ENCODE results near the gene HSD3B7.

Gene HSD3B7

DNA sequence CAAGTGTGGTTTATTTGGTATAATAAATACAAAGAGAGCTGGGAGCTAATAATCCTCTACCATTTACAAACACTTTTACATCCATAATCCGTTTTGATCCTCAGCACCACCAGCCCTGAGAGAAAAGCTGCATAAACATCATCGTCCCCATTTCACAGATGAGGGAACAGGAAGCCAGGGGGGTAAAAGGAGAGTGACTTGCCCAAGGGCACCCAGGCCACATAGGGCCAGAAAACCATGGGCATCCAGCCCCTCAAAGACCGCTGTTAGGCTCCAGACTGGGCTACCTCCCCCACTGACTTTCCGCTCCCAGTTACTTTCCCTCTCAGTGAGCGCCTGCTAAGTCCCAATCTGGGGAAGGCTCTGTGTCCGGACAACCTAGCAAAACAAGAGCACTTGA lies 18.7 kb downstream of the HSD3B7 start:
- no peak for TF ChIP-seq SPI1 (IDR thresholded peaks at IDR 0.05; ENCODE audit: borderline replicate concordance, low read depth)
- TF ChIP-seq, protein P1, sequence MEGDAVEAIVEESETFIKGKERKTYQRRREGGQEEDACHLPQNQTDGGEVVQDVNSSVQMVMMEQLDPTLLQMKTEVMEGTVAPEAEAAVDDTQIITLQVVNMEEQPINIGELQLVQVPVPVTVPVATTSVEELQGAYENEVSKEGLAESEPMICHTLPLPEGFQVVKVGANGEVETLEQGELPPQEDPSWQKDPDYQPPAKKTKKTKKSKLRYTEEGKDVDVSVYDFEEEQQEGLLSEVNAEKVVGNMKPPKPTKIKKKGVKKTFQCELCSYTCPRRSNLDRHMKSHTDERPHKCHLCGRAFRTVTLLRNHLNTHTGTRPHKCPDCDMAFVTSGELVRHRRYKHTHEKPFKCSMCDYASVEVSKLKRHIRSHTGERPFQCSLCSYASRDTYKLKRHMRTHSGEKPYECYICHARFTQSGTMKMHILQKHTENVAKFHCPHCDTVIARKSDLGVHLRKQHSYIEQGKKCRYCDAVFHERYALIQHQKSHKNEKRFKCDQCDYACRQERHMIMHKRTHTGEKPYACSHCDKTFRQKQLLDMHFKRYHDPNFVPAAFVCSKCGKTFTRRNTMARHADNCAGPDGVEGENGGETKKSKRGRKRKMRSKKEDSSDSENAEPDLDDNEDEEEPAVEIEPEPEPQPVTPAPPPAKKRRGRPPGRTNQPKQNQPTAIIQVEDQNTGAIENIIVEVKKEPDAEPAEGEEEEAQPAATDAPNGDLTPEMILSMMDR (IDR thresholded peaks at IDR 0.05; ENCODE audit: insufficient read depth, low read length) = no peak
- TF ChIP-seq, protein P2, sequence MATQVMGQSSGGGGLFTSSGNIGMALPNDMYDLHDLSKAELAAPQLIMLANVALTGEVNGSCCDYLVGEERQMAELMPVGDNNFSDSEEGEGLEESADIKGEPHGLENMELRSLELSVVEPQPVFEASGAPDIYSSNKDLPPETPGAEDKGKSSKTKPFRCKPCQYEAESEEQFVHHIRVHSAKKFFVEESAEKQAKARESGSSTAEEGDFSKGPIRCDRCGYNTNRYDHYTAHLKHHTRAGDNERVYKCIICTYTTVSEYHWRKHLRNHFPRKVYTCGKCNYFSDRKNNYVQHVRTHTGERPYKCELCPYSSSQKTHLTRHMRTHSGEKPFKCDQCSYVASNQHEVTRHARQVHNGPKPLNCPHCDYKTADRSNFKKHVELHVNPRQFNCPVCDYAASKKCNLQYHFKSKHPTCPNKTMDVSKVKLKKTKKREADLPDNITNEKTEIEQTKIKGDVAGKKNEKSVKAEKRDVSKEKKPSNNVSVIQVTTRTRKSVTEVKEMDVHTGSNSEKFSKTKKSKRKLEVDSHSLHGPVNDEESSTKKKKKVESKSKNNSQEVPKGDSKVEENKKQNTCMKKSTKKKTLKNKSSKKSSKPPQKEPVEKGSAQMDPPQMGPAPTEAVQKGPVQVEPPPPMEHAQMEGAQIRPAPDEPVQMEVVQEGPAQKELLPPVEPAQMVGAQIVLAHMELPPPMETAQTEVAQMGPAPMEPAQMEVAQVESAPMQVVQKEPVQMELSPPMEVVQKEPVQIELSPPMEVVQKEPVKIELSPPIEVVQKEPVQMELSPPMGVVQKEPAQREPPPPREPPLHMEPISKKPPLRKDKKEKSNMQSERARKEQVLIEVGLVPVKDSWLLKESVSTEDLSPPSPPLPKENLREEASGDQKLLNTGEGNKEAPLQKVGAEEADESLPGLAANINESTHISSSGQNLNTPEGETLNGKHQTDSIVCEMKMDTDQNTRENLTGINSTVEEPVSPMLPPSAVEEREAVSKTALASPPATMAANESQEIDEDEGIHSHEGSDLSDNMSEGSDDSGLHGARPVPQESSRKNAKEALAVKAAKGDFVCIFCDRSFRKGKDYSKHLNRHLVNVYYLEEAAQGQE (IDR thresholded peaks at IDR 0.05; ENCODE audit: insufficient replicate concordance, low read depth) = no peak
- no peak for TF ChIP-seq POLR2AphosphoS5 (IDR thresholded peaks at IDR 0.05; ENCODE audit: low read depth)
- TF ChIP-seq GABPA (IDR thresholded peaks at IDR 0.05; ENCODE audit: low read depth) = no peak
- peaks cover 20% of the 10 kb centered on the region for H3K27me3 ChIP-seq (ENCODE audit: insufficient read depth, poor library complexity, severe bottlenecking)
- DNase-seq (ENCODE audit: low read depth in 1 of 2, low spot score in 1 of 2) = no peak
- no peak overlapping the region for H3K4me3 ChIP-seq (replicated peaks; ENCODE audit: insufficient read depth, low read length)
- H3K27ac ChIP-seq (replicated peaks) = no peak overlapping the region

DNA sequence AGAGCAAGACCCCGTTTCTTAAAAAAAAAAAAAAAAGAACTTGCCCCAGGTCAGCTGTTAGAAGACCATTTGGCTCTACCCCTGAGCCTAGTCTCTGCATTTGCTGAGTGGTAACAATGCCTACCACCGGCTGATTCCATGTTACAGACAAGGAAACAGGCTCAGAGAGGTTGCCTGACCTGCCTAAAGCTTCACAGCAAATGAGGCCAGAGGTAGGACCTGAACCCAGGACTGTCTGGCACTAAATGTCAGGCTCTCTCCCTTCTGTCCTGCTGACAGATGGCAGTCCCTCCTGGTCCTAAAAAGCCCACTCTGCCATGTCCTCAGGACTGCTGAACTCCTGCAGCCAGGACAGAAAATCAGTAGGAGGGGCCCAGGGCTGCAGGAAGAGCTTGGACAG lies 19.7 kb downstream of the HSD3B7 start:
- Histone ChIP-seq H3K27me3 (ENCODE audit: insufficient read depth, poor library complexity, severe bottlenecking) (peaks cover 30% of the 10 kb centered on the region), H3K4me3 (replicated peaks; ENCODE audit: insufficient read depth, low read length) (no peak overlapping the region), H3K27ac (replicated peaks) (no peak overlapping the region)
- no peak for DNase-seq (ENCODE audit: low read depth in 1 of 2, low spot score in 1 of 2)
- TF ChIP-seq SPI1 (IDR thresholded peaks at IDR 0.05; ENCODE audit: borderline replicate concordance, low read depth) = no peak
- no peak for TF ChIP-seq GABPA (IDR thresholded peaks at IDR 0.05; ENCODE audit: low read depth)
- no peak for TF ChIP-seq POLR2AphosphoS5 (IDR thresholded peaks at IDR 0.05; ENCODE audit: low read depth)
- TF ChIP-seq, protein P2 (IDR thresholded peaks at IDR 0.05; ENCODE audit: insufficient replicate concordance, low read depth) = no peak
- TF ChIP-seq, protein P1 (IDR thresholded peaks at IDR 0.05; ENCODE audit: insufficient read depth, low read length) = no peak

DNA sequence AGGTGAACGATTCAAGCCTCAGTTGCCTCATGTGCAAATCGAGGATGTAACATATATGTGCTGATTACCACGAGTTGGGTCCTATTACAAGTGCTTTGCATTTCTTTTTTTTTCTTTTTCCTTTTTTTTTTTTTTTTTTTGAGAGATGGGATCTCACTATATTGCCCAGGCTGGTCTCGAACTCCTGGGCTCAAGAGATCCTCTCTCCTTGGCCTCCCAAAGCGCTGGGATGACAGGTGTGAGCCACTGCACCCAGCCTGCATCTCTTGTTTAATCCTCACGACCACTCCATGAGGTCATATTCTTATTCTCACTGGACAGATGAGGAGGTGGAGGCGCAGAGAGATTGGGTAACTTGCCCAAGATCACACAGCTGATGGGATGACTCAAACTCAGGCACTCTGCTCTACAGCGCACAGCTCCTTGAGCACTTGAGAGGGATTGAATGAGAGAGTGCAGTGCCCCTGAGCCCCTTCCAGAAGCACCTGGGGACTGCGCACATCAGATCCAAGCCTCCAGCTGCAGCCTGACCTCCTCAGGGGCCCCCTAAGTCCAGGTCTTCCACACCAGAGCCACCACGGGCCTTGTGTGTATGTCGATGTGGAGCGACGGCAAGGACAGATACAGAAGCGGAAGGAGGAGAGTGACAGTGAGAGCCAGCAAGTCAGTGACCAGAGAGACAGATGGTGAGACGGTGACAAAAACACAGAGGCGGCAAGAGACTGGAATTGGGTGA lies 20.5 kb downstream of the HSD3B7 start:
- no peak for TF ChIP-seq SPI1 (IDR thresholded peaks at IDR 0.05; ENCODE audit: borderline replicate concordance, low read depth)
- TF ChIP-seq, protein P2 (IDR thresholded peaks at IDR 0.05; ENCODE audit: insufficient replicate concordance, low read depth) = no peak
- no peak for TF ChIP-seq GABPA (IDR thresholded peaks at IDR 0.05; ENCODE audit: low read depth)
- TF ChIP-seq, protein P1 (IDR thresholded peaks at IDR 0.05; ENCODE audit: insufficient read depth, low read length) = no peak
- TF ChIP-seq POLR2AphosphoS5 (IDR thresholded peaks at IDR 0.05; ENCODE audit: low read depth) = no peak
- no peak overlapping the region for H3K4me3 ChIP-seq (replicated peaks; ENCODE audit: insufficient read depth, low read length)
- DNase-seq (ENCODE audit: low read depth in 1 of 2, low spot score in 1 of 2) = no peak
- H3K27ac ChIP-seq (replicated peaks) = no peak overlapping the region
- H3K27me3 ChIP-seq (ENCODE audit: insufficient read depth, poor library complexity, severe bottlenecking) = peaks cover 33% of the 10 kb centered on the region

Measured in HL-60 (cell line).